ENCODE results near the gene COA6. TPM values are rescaled to one million over a fixed set of nuclear protein-coding genes. Genes with fewer than 3 reads are reported as not detected.

The COA6 gene, protein sequence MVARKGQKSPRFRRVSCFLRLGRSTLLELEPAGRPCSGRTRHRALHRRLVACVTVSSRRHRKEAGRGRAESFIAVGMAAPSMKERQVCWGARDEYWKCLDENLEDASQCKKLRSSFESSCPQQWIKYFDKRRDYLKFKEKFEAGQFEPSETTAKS
- total RNA-seq: 32.0 and 36.3 TPM in 2 replicates
- long read RNA-seq, transcript COA6-203 (3 exons, 710 nt): major isoform, 8 of 10 reads
- long read RNA-seq, partial matches to known transcripts: 0 of 10 reads
- long read RNA-seq, other reads (novel, unspliced or antisense): 0 of 10 reads

DNA sequence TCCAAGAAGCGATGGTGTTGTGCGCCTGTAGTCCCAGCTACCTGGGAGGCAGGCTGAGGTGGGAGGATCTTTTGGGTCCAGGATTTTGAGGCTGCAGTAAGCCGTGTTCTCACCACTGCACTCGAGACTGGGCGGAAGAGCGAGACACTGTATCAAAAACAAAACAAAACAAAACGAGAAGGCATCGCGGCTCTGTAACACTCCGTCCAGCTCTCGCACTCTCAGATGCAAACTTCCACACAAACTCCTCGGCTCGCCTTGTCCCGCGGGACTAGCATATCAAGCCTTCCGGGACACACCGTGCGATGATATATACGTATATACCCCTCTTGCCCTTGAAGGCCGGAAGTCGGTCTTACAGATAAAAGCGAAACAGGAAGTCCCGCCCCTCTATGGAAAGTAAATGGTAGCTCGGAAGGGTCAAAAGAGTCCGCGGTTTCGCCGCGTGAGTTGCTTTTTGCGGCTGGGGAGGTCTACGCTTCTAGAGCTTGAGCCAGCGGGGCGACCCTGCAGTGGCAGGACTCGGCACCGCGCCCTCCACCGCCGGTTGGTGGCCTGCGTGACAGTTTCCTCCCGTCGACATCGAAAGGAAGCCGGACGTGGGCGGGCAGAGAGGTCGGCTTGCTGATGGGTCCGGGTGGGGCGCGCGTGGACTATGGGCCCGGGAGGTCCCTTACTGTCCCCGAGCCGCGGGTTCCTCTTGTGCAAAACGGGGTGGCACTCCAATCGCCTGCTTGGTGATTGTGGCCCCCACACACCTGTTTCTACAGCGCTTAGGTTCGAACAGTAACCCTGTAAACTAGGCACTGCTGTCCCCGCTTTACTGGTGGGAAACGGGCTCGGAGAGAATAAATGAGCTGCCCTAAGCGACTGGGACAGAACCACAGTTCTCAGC is at the start of gene COA6:
TSS of gene COA6 (plus strand) at position 393 of the 895 bp plus-strand sequence. CDS start at position 404, 11 bp downstream.
- TF ChIP-seq, protein P1, sequence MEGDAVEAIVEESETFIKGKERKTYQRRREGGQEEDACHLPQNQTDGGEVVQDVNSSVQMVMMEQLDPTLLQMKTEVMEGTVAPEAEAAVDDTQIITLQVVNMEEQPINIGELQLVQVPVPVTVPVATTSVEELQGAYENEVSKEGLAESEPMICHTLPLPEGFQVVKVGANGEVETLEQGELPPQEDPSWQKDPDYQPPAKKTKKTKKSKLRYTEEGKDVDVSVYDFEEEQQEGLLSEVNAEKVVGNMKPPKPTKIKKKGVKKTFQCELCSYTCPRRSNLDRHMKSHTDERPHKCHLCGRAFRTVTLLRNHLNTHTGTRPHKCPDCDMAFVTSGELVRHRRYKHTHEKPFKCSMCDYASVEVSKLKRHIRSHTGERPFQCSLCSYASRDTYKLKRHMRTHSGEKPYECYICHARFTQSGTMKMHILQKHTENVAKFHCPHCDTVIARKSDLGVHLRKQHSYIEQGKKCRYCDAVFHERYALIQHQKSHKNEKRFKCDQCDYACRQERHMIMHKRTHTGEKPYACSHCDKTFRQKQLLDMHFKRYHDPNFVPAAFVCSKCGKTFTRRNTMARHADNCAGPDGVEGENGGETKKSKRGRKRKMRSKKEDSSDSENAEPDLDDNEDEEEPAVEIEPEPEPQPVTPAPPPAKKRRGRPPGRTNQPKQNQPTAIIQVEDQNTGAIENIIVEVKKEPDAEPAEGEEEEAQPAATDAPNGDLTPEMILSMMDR (conservative IDR thresholded peaks at IDR 0.05): peak; percentile 18
- Mint-ChIP-seq H3K4me1 (peaks cover 23% of the 10 kb centered on the region), H3K27ac (ENCODE audit: unreplicated experiment) (peak within 1 kb of the TSS; percentile 93), H3K27me3 (ENCODE audit: low read depth) (peaks cover 14% of the 10 kb centered on the region), H3K4me3 (peak within 1 kb of the TSS; percentile 97), H3K9me3 (no peaks in the 10 kb centered on the region), H3K36me3 (ENCODE audit: low read depth) (peaks cover 11% of the 10 kb centered on the region)
- DNase-seq (ENCODE audit: low read depth, low spot score): peak; percentile 84

DNA sequence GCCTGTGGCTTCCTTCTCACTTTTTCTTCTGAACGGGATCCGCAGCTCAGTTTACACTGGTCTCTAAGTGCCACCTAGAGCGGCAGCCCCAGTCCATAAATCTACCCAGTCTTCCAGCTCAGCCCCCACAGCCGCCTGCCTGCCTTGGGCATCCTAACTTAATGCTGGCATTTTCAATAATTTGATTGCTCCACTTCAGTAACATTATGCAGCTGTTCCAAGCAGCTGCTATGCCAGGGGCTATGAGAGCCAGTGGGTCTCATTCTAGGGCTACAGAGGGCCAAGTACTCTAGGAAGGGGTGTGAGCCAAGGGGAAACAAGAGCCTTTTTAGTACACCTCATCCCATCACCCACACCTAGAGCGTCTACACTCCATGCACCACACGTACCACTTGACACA is 48.4 kb upstream of the COA6 start:
- peaks cover 5% of the 10 kb centered on the region for H3K4me1 Mint-ChIP-seq
- TF ChIP-seq, protein P1 (conservative IDR thresholded peaks at IDR 0.05): no peak
- H3K36me3 Mint-ChIP-seq (ENCODE audit: low read depth): no peaks in the 10 kb centered on the region
- no peak overlapping the region for H3K4me3 Mint-ChIP-seq
- DNase-seq (ENCODE audit: low read depth, low spot score): no peak
- no peaks in the 10 kb centered on the region for H3K9me3 Mint-ChIP-seq
- H3K27ac Mint-ChIP-seq (ENCODE audit: unreplicated experiment): no peak overlapping the region
- H3K27me3 Mint-ChIP-seq (ENCODE audit: low read depth): peaks cover 30% of the 10 kb centered on the region

DNA sequence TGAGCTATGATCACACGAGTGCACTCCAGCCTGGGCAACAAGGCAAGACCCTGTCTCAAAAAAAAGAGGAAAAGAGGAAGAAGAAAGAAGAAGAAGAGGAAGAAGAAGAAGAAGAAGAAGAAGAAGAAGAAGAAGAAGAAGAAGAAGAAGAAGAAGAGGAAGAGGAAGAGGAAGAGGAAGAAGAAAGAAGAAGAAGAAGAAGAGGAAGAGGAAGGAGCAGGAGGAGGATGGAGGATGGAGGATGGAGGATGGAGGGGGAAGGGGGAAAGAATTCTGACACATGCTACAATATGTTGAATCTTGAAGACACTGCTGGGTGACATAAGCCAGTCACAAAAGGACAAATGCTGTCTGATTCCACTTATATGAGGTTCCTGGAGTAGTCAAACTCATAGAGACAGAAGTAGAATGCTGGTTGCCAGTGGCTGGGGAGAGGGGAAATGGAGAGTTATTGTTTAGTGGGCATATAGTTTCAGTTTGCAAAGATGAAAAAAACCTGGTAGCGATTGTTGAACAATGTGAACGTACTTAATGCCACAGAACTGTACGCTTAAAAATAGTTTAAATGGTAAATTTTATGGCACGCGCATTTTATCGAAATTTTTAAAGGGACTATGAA is 47.3 kb upstream of the COA6 start:
- H3K9me3 Mint-ChIP-seq: no peaks in the 10 kb centered on the region

DNA sequence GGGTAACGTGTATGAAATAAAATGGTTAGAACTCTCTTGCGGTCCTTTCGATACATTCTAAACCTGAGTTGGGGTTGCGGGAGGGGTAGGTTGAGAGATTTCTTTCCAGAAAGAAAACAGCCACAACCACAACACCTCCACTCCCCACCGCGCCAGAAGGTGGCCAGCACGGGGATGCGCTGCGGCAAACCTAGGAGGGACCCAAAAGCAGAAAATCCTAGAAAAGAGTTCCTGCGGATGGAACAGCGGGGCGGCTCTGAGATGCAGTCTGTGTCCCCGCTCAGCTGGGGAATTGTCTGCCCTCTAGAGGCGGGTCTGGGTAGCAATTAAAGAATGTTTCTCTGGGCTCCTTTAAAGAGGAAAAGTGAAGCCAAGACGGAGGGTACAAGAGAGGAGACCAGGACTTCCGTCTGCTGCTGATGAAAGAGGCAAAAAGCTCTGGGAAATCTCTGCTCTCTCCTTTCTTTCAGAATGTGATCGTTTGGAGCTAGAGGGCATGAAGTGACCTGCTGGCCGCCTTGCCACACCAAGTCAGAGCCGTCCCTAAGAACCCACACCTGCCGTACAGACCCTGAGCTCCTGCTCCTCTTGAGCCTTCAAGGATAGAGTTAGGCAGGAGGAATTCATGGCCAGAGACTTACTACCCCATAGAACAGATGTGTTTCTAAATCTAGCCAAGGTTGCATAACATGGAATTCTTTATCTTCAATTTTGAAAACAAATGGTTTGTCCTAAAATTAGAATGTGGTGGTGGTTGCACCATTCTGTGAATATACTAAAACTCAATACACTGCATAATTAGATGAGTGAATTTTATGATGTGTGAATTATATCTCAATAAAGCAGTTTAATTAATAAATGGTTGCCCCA is 46.5 kb upstream of the COA6 start:
- TF ChIP-seq, protein P1 (conservative IDR thresholded peaks at IDR 0.05): peak; percentile 83
- peaks cover 30% of the 10 kb centered on the region for H3K27me3 Mint-ChIP-seq (ENCODE audit: low read depth)
- H3K4me3 Mint-ChIP-seq: no peak overlapping the region
- H3K9me3 Mint-ChIP-seq: no peaks in the 10 kb centered on the region
- peak; percentile 71 for DNase-seq (ENCODE audit: low read depth, low spot score)
- no peak overlapping the region for H3K27ac Mint-ChIP-seq (ENCODE audit: unreplicated experiment)
- no peaks in the 10 kb centered on the region for H3K36me3 Mint-ChIP-seq (ENCODE audit: low read depth)
- H3K4me1 Mint-ChIP-seq: peaks cover 5% of the 10 kb centered on the region

More for the DNA sequence above, 47.3 kb upstream of the COA6 start:
- Mint-ChIP-seq H3K4me1 (peaks cover 5% of the 10 kb centered on the region), H3K27ac (ENCODE audit: unreplicated experiment) (no peak overlapping the region), H3K36me3 (ENCODE audit: low read depth) (no peaks in the 10 kb centered on the region), H3K27me3 (ENCODE audit: low read depth) (peaks cover 30% of the 10 kb centered on the region), H3K4me3 (no peak overlapping the region)
- TF ChIP-seq, protein P1 (conservative IDR thresholded peaks at IDR 0.05): no peak
- DNase-seq (ENCODE audit: low read depth, low spot score): no peak

All from neural crest cell (in vitro differentiated cells).